HG02759 (cell line): ENCODE measurements around the gene CACHD1.
"Not testable (repeated sequence)": the region's sequence is repeated elsewhere in the genome, so short reads cannot be mapped to it uniquely, and the experiment has no call there.

Experiments used
- ATAC-seq: cut with Tn5 transposase; IDR thresholded peaks from one replicate; pipeline ENCODE4 v1.9.1; 2021; ENCODE audit warnings: mild to moderate bottlenecking, moderate library complexity; ENCODE audit not compliant: unreplicated experiment

CACHD1 gene

DNA sequence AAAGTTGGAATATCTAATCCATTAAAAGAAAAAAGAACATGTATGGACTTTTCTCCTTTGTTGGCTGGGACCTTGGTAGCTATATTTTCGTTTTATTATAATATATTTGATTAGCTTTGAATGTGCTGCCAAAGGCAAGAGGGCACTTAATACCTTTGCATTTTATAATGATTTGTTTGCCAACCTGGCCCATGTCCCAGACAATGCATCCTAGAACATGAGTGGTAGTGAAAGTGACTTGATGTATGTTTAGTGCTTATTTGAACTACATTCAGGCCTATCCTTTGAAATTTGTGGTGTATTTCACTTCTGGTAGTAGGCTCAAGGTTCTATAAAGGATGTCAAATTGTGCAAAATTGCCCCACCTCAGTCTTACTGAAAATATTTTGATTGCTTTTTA is 25.9 kb downstream of the CACHD1 start:
- ATAC-seq = no peak

- ATAC-seq = no peak
Observed at GRCh38 chr1:64496606-64497005, 26.7 kb downstream of the CACHD1 start.

GRCh38 chr1:64497088-64497883 is 27.4 kb downstream of the CACHD1 start:
- ATAC-seq = no peak

DNA sequence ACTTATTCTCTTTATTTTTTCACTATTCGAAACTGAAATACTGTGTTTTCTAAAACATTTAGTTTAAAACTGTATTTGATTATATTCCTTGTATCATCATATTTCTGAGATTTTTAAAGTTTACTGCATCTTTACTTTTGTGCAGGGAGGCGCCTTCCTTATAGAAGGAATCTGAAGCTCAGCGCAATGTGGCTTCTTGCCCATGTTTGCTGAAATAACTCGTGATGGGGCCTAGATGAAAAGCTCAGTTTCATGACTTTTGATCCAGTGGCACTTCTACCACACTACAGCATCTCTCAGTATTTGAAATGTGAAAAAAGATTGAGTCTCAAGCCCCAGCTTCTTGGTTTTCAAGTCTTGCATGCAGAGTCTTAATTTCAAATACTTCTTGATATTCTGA is 28.4 kb downstream of the CACHD1 start:
- ATAC-seq = no peak

DNA sequence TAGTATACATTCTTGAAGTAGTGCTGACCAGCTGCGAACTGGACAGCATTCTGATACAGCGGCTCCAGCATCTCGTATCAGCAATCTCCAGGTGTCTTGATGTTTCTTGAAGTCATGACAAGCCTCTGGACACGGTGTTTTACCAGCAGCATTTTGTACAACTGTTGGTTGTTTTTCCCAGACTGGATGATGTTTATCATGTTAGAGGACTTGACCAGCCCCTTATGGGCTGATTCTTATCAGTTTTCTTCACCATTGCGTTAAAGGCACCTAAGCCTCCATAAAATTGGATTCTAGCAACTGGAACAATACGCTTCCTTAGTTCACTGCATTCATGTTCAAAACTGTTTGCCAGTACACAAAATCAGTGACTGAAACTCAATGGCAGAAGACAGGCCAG is 29.1 kb downstream of the CACHD1 start:
- ATAC-seq = no peak

GRCh38 chr1:64499966-64500365 is 30.0 kb downstream of the CACHD1 start:
- ATAC-seq = no peak

GRCh38 chr1:64502083-64502482 is 32.2 kb downstream of the CACHD1 start:
- ATAC-seq = no peak

- ATAC-seq = no peak
Observed at GRCh38 chr1:64502931-64503330, 33.0 kb downstream of the CACHD1 start.

DNA sequence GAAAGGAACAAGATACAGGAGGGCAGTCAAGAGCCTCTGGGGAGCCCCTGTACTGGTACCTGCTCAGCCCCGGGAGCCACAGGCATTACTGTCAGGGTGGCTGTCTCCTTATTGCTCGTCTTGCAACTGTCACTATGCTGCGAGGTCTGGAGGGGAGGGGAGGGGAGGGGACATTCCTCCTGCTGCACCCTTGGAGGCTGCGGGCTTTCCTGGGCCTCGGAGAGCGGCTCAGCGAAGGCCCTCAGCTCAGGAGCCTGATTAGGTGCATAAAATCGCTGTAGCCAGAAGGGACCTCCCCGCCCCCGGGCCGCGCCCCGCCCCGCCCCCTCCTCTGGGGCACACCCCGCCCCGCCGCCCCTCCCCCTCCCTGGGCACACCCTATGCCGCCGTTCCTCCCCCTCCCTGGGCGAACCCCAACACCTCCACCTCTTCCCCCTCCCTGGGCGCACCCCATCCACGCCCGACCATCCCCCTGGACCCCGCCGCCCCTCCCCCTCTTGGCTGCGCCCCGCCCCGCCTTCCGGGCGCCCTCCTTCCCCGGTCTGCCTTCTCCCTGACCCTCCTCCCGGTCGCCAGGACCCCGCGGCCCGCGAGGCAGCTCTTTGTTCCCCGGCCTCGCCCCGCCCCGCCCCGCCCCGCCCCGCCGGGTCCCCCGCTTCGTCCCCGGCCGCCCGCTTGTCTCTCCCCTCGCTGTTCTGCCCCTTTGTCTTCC is 35.5 kb downstream of the CACHD1 start:
- no peak for ATAC-seq

GRCh38 chr1:64505944-64506655 is 36.2 kb downstream of the CACHD1 start:
- no peak for ATAC-seq

- no peak for ATAC-seq
Observed at GRCh38 chr1:64508629-64509028, 38.7 kb downstream of the CACHD1 start.

DNA sequence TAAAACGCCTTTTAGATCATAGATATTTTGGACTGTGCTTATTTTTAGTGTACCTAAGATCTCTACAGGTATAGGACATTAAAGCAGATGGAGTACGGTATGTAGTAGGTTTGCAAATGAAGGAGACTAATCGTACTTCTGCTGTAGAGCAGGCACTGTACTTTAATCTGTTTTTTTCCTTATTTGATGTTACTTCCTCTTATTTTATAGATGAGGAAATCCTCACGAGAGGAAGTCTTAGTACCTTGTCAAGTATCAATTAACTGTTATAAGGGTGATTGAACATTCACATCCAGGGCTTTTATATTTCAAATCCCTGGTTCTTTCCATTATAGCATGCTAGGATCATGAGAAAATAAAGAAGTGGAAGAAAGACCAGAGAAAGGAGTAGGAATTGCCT is 41.1 kb downstream of the CACHD1 start:
- ATAC-seq = no peak

DNA sequence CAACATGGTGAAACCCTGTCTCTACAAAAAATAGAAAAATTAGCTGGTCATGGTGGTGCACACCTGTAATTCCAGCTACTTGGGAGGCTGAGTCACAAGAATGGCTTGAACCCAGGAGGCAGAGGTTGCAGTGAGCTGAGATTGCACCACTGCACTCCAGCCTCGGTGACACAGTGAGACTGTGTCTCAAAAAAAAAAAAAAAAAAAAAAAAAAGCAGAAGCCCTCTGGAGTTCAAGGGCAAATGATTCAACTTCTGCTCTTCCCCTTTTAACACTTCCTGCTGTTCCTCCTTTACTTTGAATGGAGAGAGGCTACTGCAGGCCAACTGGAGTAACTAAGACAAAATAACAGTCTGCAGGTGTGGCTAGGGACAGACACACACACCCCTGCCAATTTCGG is 42.3 kb downstream of the CACHD1 start:
- not testable (repeated sequence) for ATAC-seq

DNA sequence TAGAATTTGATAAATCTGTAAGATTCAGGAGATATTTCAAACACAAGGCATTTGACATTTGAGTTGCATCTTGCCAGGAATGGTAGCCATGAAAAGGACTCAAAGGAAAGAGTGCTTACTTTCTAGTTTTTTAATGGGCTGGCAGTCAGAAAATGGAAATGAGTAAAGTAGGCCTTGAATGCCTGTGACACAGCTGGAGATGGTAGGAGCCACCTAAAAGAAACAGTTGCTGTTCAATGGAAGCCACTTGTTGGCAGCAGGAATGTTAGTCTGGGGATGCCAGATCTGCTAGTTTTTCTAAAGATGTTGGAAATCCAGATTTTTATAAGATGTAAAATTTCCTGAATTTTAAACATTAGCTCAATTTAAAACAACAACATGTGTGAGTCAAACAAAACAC is 43.6 kb downstream of the CACHD1 start:
- no peak for ATAC-seq

- ATAC-seq = no peak
Observed at GRCh38 chr1:64514197-64514765, 44.4 kb downstream of the CACHD1 start.

- ATAC-seq = no peak
Observed at GRCh38 chr1:64515427-64515826, 45.5 kb downstream of the CACHD1 start.

GRCh38 chr1:64516301-64516700 is 46.4 kb downstream of the CACHD1 start:
- no peak for ATAC-seq

DNA sequence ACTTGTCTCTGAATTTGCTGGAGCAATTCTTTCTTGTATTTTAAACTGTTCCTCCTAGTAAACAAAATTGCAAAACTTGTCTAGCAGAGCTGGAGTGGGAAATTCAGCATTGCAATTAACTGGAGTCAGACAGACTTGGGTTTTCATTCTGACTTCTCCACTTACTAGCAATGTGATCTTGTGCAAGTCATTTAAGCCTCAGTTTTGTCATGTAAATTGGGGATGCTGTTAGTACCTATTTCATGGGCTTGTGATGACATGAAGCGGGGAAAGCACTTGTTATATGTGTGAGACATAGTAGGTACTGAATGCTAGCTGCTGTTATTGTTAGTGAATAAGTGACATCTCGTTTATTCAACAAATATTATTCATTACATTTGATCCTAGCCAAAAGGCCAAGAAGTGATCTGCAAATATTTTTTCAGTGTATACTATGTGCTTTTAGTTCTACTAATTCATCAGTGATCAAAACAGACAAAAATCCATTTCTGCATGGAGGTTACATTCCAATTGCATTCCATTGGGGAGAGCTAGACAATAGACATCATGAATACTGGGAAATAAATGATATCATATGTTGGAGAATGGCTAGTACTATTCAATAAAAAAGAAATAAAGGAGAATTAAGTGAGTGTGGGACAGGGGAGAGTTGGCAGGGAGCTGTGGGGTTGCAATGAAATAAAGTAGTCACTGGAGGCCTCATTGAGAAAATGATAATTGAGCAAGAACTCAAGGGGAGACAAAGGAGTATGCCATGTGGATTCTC is 47.1 kb downstream of the CACHD1 start:
- no peak for ATAC-seq

DNA sequence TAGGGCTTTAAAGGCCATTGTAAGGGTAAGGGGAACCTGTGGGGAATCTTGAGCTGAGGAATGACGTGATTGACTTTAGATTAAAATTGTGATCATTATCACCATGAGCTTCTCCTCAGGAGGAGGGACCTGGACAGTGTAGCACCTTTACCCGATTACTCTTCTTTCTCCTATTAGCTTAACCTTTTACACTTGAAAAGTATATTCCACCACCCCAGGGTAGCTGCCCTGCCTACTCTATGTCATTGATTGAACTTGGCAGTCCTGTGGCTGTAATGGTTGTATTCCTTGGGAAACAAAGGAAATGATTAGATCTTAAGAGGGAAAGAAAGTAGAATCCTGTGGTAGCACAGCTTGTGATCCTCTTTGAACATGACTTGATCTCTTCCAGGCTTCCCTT is 47.7 kb downstream of the CACHD1 start:
- no peak for ATAC-seq

DNA sequence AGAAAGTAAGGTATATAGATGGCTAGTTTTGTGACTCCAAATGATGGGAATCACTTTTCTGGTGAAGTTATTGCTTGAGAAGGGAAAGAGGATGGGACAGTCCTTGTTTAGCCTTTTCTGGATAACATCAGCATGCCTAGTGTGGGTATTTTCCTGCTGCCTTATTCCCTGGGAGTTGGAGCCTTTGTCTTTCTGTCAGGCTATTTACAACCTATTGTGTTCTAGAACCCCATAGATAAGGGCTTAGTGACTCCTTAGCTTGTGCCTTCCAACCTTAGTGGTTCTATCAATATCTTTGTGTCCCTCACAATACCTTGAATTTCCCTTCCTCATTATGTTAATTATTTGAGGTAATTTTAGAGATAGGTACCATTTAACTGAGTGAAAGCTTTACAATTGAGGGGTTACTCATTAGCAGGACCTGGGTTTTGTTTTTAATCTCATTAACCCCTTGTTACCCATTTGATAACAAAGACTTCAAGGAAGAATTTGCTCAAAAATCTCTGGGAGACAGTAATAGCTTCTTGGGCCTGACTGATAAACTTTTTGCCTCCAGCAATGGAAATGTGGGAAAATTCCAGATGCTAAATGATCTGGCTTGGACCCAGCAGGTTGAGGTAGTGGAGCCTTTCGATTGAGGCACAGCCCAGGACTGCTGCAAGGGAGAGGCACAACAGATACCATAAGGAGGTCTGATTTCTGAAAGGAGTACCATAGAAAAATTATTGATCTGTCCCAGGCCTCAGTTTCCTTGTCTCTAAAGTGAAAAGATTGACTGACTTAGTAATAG is 49.0 kb downstream of the CACHD1 start:
- no peak for ATAC-seq
